GM18508 (cell line): ENCODE results near the gene HIPK1.

ENCODE experiments used
- ATAC-seq: cut with Tn5 transposase; IDR thresholded peaks from one replicate; pipeline ENCODE4 v1.9.1; 2021; ENCODE audit warnings: moderate number of reproducible peaks; ENCODE audit not compliant: insufficient read depth, unreplicated experiment

HIPK1 gene

DNA sequence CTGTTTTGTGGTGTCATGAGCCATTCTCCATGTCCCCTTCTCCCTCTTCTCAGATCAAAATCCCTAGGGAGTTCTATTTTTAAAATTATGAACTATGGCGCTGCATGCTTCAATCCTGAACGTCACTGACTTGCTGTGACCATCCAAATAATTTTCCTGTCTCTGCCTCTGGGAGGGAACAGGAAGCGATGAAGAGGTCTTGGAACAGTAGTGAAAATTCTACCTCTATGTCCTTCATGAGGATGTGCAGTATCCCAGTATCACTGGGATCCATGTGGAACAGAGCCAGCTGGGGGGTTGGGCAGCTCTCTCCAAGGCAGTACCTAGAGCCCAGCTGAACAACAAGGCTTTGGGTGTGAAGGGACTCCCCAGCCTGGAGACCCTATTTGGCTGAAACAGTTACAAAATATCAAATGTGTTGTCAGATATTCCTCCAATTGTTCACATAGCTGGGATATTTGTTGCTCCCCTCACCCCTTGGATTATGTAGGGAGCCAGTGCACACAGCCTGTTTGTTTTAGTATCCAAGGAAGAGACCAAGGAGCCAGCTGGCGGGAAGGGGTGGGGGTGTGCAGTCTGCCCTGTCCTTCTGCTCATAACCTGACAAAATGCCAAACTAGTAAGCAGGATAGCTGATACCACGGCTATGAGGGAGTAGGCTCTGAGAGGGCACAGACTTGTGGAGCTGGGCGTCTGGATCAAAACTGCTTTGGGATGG, 16.4 kb upstream of the HIPK1 start:
- ATAC-seq, result no peak

DNA sequence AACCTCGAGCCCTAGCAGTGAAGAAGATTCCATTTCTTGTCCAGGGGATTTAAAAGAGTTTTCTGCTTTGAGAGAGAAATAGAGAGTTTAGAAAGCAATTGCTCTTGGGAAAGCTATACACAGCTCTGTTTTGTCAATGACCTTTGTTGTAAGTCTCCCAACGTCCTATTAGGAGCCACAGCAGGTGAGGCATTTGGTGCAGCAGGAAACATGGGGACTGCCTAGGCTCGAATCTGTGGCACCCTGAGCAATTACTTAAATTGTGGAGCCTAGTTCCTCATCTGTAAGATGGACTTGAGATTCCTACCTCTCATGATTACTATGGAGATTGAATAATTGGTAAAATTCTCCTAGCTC, 15.8 kb upstream of the HIPK1 start:
- no peak for ATAC-seq

DNA sequence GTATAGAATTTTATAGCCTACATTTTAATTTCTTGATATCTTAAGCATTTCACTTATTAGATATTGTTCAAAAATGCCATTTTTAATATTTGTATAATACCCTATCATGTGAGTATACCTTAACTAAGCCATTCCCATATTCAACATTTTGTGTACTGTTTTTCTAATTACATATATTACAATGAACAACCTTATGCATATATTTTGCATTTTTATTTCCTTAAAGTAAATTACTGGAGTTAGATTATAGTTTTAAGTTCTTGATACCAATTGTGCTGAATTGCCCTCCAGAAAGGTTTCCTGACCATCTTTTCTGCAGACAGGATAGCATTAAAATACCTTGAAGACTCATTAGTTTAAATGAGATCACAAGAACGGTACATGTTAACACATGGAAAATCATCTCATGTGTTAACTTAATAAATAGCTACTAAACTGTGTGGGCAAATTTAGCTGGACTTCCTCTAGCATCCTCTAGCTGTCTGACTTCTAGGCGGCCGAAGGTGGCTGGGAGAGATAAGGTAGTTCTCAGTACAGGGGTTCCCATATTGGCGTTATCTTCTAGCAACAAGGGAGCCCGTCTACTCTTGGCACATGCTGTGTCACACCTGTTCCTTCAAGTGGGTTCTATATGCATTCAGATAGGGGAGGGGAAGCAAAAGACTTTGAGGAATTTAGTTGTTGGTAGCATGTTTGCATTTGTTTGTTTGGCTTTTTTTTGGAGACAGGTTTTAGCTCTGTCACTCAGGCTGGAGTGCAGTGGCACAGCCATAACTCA, 15.0 kb upstream of the HIPK1 start:
- no peak for ATAC-seq

DNA sequence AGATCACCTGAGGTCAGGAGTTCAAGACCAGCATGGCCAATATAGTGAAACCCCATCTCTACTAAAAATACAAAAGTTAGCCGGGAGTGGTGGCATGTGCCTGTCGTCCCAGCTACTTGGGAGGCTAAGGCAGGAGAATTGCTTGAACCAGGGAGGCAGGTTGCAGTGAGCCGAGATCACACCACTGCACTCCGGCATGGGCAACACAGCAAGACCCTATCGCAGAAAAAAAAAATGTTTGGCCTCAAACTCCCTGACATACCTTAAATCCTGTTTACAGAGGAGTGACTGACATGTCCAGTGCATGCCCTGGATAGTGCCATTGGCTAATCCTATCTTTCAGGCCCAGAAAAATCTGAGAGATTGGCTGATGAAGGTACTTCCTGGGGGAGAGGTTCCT, 12.2 kb upstream of the HIPK1 start:
- no peak for ATAC-seq

DNA sequence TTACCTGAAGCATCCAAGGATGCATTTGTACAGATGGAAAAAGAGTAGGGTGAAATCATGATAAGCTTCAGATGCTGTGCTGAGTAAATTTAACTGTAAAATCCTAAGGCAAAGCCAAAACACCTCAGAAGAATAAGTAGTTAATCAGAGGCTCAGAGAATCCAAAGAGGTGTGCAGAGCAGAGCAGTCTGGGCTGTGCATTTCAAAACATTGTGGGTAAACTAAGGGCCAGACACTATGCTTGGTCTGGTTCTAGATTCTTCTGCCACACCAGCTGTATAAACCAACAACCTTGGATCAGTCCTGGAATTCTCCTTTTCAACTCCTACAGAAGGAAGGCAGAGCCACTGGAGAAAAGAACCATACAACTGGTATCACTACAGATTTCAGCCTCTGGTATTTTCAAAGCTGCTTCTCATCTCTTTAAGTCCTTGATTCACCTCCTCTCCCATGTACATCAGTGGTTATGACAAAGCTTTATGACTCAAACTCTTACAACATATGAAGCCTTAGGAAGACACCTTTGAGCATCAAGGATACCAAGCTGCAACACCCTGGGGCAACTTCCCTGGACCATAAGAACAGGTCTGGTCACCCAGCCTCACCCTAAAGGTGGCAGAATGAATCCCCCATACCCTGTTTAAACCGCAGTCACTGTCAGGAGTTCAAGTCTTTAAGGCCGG, 11.6 kb upstream of the HIPK1 start:
- ATAC-seq, result no peak

DNA sequence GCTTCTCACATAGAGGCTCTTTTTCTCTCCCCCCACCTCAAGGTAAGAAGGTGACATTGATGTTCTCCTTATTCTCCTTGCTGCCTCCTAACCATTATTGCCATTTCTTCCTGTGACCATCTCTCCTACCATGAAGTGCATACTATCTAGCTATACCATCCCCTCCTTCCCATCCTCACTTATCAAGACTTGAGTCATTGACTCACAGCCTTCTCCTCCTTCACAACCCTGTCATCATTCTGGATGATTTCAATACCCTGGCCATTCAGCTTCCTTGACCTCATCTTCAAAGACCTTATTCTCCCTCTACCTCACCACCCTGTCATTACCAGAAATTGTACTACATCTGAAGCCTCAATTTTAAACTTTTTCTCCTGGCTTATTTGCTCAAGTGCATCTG, 10.9 kb upstream of the HIPK1 start:
- ATAC-seq, result no peak

DNA sequence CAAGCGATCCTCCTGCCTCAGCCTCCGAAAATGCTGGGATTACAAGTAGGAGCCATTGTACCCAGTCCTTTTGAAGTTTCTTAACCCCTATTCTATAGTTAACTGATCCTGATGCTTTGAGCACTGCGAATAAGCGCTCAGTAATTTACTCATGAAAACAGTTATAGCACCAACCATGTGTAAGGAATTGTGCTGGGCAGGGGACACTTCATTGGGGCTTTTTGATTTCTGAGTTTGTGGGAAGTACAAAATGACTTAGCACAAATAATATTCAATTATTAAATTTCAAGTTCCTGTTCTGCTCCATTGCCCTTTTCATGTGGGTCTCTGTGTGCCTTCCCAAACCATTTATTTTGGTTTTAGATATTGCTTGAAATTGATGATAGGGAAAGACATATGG, 6.2 kb upstream of the HIPK1 start:
- ATAC-seq, result no peak

DNA sequence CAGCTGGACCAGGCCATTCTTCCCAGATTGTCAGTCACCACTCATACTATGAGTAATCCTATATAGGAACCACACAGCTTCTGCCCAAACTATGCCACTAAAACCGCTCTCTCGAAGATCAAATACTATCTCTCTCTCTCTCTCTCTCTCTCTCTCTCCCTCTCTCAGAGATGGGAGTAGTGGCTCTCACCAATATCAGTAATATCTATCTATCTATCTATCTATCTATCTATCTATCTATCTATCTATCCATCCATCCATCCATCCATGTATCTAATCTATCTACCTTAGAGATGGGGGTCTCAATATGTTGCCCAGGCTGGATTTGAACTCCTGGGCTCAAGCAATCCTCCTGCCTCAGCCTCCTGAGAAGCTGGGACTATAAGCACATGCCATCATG, 4.7 kb upstream of the HIPK1 start:
- ATAC-seq, result no peak

DNA sequence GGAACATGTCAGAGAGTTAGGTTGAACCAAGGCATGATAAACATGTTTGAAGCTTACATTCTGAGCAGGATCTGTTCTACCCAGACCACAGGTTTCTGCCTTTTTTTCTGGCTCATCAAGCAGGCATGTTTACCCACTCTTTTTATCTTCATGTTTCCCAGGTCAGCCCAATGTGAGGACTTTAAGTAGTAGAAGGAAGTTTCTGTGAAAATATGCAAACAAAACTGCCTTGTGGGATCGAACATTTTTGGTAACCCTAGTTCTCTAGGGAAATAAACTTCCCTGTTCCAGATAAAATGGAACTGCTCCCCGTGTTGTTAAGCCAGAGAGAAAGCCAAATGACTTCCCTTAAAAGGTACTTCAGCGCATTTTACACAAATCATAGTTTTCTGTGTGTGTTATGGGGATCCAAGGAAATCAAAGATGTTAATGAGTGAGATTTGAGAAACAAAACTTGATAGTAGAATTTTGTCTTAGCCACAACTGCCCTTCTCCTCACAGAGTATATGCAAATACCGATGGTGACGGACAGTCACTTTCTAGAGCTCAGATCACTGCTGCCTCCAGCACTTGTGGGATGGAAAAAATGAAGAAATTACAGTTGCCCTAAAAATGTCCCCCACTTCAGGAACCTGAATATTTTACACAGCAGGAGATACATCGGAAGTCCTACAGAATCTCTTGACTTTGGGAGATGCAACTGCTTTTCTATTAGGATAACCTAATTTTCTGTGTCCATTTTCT, 765 bp upstream of the HIPK1 start:
- no peak for ATAC-seq

DNA sequence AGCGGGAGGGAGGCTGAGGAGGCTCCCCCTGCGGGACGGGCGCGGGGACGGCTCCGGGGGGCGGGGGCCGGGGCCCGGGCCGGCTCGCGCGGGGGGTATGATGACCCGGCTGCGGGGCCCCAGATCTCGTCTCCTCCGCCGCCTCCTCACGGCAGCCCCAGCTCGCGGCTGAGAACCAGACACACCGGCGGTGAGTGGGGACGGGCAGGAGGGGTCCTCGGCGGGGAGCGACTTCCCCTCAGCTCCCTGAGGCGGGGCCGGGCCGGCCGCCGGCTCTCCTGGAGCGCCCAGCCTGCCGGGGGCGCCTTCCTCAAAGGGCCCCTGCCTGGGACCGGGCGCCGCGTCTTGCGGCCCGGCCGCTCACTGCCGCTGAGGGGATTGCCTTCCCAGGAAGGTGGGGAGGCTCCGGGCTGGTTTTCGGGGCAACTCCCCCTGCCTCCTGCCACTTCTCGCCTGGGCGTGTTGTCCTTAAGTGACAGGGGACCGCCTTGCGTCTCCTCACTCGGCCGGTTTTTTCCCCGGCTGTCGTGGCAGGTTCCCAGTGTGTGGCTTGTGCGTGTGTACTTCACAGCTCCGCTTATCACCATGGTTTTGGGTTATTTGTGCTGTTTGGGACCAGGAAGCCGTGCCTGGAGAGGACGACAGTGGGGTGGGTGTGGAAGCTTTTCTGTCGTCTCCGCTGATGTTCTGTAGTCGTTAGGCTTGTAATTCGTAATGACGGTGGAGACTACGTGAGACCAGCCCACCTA, 800 bp downstream of the HIPK1 start:
- no peak for ATAC-seq

DNA sequence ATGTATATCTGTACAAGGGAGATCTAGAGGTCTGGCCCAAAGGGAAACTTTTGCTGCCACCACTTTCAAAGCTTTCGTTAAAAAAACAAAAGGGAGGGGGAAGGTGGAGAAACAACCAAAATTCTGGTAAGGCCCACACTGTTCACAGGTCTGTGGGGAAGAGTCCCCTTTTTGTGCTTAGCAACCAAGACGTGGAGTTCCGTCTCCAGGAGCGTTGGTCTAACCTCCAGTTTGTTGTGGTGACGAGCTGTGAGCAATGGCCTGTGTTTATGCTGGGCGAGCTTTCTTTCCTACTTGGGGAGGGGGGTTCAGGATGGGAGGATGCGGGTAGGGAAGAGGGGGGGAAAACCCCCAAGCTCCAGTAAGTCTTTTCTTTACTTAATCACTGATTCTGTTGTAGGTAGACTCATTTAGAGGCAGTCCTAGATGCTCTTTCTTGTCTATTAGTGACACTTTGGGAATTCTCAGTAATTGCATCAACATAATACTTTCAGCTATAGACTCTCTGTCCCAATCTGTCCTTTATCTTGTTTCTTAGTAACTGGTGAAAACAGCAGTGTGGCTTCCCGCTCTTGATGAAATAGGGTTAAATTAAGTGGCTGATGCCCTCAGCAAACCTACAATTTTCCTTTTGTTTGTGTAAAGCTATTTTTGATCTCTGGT, 1.5 kb downstream of the HIPK1 start:
- ATAC-seq, result no peak

DNA sequence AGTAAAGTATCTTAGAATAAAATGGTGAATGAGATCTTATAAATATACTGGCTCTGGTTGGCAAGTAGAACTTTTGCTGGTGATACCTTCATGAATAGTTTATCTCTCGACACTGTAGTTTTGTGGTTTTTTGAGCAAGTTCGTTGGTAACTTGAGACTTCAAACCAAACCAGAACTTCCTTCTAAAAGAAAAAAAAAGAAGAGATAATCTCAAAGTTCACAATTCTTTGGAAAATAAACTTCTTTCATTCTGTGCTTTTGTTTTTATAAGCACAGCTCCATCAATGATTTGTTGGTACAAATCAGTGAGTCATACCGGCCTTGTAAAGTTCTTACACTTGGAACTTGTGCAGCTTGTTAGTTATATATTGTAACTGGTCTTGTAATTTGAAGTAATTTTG, 2.3 kb downstream of the HIPK1 start:
- no peak for ATAC-seq

DNA sequence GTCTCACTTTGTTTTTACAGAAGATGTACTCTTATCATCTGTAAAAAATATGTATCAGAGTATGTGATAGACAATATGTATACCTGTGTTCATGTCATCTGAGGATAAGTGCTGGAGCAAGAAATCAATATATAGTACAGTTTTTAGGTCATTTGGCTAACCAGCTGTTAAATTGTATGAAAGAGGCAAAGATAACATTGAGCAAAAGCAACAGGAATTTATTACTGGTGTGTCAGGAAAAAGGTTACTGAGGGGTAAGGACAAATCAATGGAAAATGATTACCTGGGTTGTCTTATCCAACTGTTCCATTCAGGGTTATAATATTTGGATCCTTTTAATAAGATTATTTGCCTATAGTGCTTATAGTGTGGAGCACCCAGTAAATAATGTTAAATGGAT, 4.9 kb downstream of the HIPK1 start:
- no peak for ATAC-seq

DNA sequence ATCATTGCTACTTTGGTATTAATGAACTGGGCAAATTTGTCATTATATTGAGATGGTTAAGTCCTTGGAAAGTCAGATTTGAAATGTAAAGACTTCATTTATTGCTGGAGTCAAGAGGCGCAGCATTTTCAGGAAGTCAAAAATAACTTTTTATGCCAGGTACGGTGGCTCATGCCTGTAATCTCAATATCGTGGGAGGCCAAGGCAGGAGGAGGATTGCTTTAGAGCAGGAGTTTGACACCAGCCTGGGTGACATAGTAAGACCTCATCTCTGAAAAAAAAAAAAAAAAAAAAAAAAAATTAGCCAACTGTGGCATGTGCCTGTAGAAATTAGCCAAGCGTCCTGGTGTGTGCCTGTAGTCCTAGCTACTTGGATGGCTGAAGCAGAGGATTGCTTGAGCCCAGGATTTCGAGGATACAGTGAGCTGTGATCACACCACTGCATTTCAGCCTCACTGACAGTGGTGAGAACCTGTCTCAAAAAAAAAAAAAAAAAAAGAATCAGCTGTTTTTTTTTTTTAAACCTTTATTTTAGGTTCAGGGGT, 5.5 kb downstream of the HIPK1 start:
- no peak for ATAC-seq

DNA sequence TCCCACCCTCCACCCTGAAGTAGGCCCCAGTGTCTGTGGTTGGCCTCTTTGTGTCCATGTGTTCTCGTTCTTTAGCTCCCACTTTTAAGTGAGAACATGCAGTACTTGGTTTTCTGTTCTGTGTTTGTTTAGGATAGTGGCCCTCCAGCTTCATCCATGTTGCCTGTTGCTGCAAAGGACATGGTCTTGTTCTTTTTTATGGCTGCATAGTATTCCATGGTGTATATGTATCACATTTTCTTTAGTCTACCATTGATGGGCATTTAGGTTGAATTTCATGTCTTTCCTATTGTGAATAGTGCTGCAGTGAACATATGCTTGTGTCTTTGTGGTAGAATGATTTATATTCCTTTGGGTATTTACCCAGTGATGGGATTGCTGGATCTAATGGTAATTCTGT, 6.1 kb downstream of the HIPK1 start:
- ATAC-seq, result no peak

DNA sequence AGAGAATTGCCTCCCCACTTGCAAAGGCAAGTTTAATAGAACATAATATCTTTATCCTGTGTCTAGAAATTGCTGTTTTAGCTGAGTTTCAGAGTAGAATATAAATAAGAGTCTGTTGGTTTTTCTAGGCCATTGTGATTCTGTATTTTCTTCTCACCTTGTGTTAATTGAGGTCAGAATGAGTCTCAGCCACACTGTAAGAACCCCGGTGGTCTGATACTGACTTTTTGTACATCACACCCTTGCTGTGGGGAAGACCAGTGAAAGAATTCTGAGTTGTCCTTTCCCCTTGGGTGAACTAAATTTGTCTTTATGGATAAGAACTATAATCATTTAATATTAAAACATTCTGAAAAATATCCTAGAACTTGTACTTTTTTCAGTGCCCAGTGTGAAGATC, 6.8 kb downstream of the HIPK1 start:
- ATAC-seq, result no peak

DNA sequence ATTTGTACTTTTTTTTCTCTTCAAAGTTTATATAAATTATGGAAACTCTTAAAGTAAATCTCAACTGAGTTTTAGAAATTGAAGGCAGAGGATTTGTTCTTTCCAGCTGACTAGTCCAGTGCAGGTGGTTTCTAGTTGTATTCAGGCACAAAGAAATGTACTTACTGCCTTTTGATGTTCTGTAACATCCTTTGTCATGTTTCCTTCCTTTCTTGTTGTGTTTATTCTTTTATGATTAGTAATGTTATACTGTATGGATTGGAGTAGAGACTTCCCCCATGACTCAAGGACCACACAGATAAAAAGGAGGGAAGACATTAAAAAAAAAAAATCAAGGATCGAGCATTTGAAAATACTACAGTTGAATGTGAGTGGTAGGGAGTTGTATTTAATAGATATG, 8.0 kb downstream of the HIPK1 start:
- no peak for ATAC-seq

DNA sequence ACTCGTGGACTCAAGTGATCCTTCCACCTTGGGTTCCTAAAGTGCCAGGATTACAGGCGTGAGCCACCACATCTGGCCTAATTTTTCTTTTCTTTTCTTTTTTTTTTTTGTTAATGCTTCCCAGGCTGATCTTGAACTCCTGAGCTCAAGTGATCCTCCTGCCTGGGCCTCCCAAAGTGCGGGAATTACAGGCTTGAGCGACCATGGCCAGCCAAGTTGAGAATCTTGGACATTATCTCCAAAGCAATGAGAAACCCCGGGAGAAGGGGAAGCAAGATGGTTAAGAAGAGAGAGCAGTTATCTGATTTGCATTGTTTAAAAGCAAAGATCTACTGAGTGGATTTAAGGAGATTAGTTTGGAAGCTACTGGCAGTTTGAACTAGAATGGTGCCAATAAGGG, 9.1 kb downstream of the HIPK1 start:
- ATAC-seq, result no peak
